Left renal cortex interstitium (tissue), 4 donors: ENCODE measurements around the gene PLEKHG4. TPM values are rescaled to one million over a fixed set of nuclear protein-coding genes. Genes with fewer than 3 reads are reported as not detected.

Experiments
- DNase-seq, 4 donors: peaks; one replicate each; pipeline ENCODE4 v3.0.0-alpha.2; 2013; ENCODE audit warnings: low read depth in 4 of 4, low spot score in 2 of 4, missing footprints in 1 of 4
- polyA plus RNA-seq, 4 donors: library from polyadenylated mRNA; unstranded; fragments of 120-200 nt; gene quantifications; one replicate each; pipeline ENCODE4 v1.2.1, GENCODE V29; 2013; ENCODE audit not compliant: insufficient read length in 4 of 4

The PLEKHG4 gene
- polyA plus RNA-seq, 4 donors, result 10.4 to 22.6 (median 15.2) TPM

- DNase-seq, result peak in 1 of 4 donors; percentile 52
Measured at GRCh38 chr16:67326472-67327309, 47.4 kb downstream of the PLEKHG4 start, which contains the start of the genes KCTD19 and LRRC36. Gene KCTD19, minus strand, starts transcription at chr16:67326741. Its CDS starts 34 bp downstream, at chr16:67326707. Gene LRRC36, plus strand, starts transcription at chr16:67326815. Its CDS starts 48 bp downstream, at chr16:67326863.

- no peak for DNase-seq
Measured at GRCh38 chr16:67327743-67328142, 48.4 kb downstream of the PLEKHG4 start.

GRCh38 chr16:67329901-67330300 lies 50.6 kb downstream of the PLEKHG4 start:
- no peak for DNase-seq

- no peak for DNase-seq
Measured at GRCh38 chr16:67333315-67333714, 54.0 kb downstream of the PLEKHG4 start.

GRCh38 chr16:67336116-67336515 lies 56.8 kb downstream of the PLEKHG4 start:
- no peak for DNase-seq

- no peak for DNase-seq
Measured at GRCh38 chr16:67336648-67337047, 57.3 kb downstream of the PLEKHG4 start.

Other genes starting within 250 kb of the PLEKHG4 start
- gene PHAF1, start 169.6 kb upstream of the PLEKHG4 start, polyA plus RNA-seq, result 10 to 100 TPM; 21.0 to 28.5 (median 25.5) TPM
- gene B3GNT9, start 128.5 kb upstream of the PLEKHG4 start, polyA plus RNA-seq, result 10 to 100 TPM in 3 of 4 donors, 1 to 10 TPM in 1; 7.5 to 15.1 (median 10.4) TPM
- gene TRADD, start 119.6 kb upstream of the PLEKHG4 start, polyA plus RNA-seq, result 1 to 10 TPM; 4.3 to 7.0 (median 6.1) TPM
- gene FBXL8, start 119.6 kb upstream of the PLEKHG4 start, polyA plus RNA-seq, result 1 to 10 TPM; 1.3 to 2.8 (median 1.9) TPM
- 1 to 10 TPM; 1.2 to 3.2 (median 1.6) TPM for gene HSF4, start 114.8 kb upstream of the PLEKHG4 start, polyA plus RNA-seq
- 1 to 10 TPM; 3.6 to 8.3 (median 6.0) TPM for gene NOL3, start 109.0 kb upstream of the PLEKHG4 start, polyA plus RNA-seq
- gene MATCAP1, start 95.6 kb upstream of the PLEKHG4 start, polyA plus RNA-seq, result 10 to 100 TPM; 23.9 to 68.7 (median 45.6) TPM
- 1 to 10 TPM; 4.9 to 7.8 (median 6.7) TPM for gene EXOC3L1, start 89.4 kb upstream of the PLEKHG4 start, polyA plus RNA-seq
- 10 to 100 TPM; 53.3 to 79.1 (median 62.8) TPM for gene E2F4, start 87.4 kb upstream of the PLEKHG4 start, polyA plus RNA-seq
- gene ELMO3, start 80.4 kb upstream of the PLEKHG4 start, polyA plus RNA-seq, result 1 to 10 TPM; 5.7 to 7.7 (median 6.3) TPM
- gene TMEM208, start 52.4 kb upstream of the PLEKHG4 start, polyA plus RNA-seq, result 10 to 100 TPM; 41.0 to 55.0 (median 44.0) TPM
- gene FHOD1, start 32.1 kb upstream of the PLEKHG4 start, polyA plus RNA-seq, result 10 to 100 TPM; 28.9 to 52.4 (median 43.5) TPM
- gene SLC9A5, start 30.6 kb upstream of the PLEKHG4 start, polyA plus RNA-seq, result 1 to 10 TPM; 2.3 to 5.9 (median 4.5) TPM
- 1 to 10 TPM in 3 of 4 donors, under 1 TPM in 1; 0.95 to 2.5 (median 1.6) TPM for gene KCTD19, start 47.2 kb downstream of the PLEKHG4 start, polyA plus RNA-seq
- gene LRRC36, start 47.3 kb downstream of the PLEKHG4 start, polyA plus RNA-seq, result 10 to 100 TPM in 1 of 4 donors, 1 to 10 TPM in 3; 2.4 to 10.5 (median 4.7) TPM
- gene TPPP3, start 114.0 kb downstream of the PLEKHG4 start, polyA plus RNA-seq, result 10 to 100 TPM; 52.9 to 79.1 (median 57.8) TPM
- 10 to 100 TPM; 12.6 to 19.0 (median 16.0) TPM for gene ZDHHC1, start 136.9 kb downstream of the PLEKHG4 start, polyA plus RNA-seq
- 10 to 100 TPM; 52.7 to 71.9 (median 58.4) TPM for gene HSD11B2, start 151.6 kb downstream of the PLEKHG4 start, polyA plus RNA-seq
- 10 to 100 TPM; 89.4 to 94.5 (median 92.3) TPM for gene ATP6V0D1, start 201.6 kb downstream of the PLEKHG4 start, polyA plus RNA-seq
- gene AGRP, start 204.0 kb downstream of the PLEKHG4 start, polyA plus RNA-seq, result under 1 TPM in 3 of 4 donors, not detected in 1; 0.18 to 0.47 (median 0.39) TPM
- gene RIPOR1, start 249.3 kb downstream of the PLEKHG4 start, polyA plus RNA-seq, result 100 to 1,000 TPM in 3 of 4 donors, 10 to 100 TPM in 1; 99.1 to 148 (median 143) TPM